Measurements from ENCODE around the gene MRPL43.

DNA sequence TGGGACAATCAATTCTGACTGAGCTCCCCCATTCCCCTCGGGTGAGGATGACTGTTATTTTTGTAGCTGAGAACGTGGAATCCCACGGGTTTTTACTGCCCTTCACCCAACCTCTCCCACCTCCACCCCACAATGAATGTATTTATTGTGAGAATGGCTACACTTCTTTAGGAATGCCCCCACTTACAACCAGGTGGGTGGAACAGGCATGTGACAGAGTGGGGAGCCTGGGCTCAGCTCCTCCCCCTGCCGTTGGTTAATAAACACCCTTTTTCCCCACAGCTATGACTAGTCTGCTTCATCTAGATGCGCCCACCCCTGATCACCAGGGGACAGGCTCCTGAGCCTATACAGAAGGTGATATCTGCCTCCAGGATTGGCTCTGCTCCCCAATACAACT lies 2.0 kb downstream of the MRPL43 start:
- TF ChIP-seq, protein P1, sequence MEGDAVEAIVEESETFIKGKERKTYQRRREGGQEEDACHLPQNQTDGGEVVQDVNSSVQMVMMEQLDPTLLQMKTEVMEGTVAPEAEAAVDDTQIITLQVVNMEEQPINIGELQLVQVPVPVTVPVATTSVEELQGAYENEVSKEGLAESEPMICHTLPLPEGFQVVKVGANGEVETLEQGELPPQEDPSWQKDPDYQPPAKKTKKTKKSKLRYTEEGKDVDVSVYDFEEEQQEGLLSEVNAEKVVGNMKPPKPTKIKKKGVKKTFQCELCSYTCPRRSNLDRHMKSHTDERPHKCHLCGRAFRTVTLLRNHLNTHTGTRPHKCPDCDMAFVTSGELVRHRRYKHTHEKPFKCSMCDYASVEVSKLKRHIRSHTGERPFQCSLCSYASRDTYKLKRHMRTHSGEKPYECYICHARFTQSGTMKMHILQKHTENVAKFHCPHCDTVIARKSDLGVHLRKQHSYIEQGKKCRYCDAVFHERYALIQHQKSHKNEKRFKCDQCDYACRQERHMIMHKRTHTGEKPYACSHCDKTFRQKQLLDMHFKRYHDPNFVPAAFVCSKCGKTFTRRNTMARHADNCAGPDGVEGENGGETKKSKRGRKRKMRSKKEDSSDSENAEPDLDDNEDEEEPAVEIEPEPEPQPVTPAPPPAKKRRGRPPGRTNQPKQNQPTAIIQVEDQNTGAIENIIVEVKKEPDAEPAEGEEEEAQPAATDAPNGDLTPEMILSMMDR (IDR thresholded peaks at IDR 0.05; ENCODE audit: insufficient read depth, low read length): no peak
- TF ChIP-seq, protein P2, sequence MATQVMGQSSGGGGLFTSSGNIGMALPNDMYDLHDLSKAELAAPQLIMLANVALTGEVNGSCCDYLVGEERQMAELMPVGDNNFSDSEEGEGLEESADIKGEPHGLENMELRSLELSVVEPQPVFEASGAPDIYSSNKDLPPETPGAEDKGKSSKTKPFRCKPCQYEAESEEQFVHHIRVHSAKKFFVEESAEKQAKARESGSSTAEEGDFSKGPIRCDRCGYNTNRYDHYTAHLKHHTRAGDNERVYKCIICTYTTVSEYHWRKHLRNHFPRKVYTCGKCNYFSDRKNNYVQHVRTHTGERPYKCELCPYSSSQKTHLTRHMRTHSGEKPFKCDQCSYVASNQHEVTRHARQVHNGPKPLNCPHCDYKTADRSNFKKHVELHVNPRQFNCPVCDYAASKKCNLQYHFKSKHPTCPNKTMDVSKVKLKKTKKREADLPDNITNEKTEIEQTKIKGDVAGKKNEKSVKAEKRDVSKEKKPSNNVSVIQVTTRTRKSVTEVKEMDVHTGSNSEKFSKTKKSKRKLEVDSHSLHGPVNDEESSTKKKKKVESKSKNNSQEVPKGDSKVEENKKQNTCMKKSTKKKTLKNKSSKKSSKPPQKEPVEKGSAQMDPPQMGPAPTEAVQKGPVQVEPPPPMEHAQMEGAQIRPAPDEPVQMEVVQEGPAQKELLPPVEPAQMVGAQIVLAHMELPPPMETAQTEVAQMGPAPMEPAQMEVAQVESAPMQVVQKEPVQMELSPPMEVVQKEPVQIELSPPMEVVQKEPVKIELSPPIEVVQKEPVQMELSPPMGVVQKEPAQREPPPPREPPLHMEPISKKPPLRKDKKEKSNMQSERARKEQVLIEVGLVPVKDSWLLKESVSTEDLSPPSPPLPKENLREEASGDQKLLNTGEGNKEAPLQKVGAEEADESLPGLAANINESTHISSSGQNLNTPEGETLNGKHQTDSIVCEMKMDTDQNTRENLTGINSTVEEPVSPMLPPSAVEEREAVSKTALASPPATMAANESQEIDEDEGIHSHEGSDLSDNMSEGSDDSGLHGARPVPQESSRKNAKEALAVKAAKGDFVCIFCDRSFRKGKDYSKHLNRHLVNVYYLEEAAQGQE (IDR thresholded peaks at IDR 0.05; ENCODE audit: insufficient replicate concordance, low read depth): no peak
- no peak for TF ChIP-seq POLR2AphosphoS5 (IDR thresholded peaks at IDR 0.05; ENCODE audit: low read depth)
- no peak for TF ChIP-seq GABPA (IDR thresholded peaks at IDR 0.05; ENCODE audit: low read depth)
- no peak for TF ChIP-seq SPI1 (IDR thresholded peaks at IDR 0.05; ENCODE audit: borderline replicate concordance, low read depth)

Data from HL-60 (cell line).